NCI-H2029 treated with DMSO at 0.1 percent for 48 hours (cell line): ENCODE results near the gene PNPT1.
"Not testable (repeated sequence)": the region's sequence is repeated elsewhere in the genome, so short reads cannot be mapped to it uniquely, and the experiment has no call there.

Experiments
- DNase-seq: peaks from one replicate; lab custom pipeline; 2025; lab: John Stamatoyannopoulos, UW

Gene PNPT1

DNA sequence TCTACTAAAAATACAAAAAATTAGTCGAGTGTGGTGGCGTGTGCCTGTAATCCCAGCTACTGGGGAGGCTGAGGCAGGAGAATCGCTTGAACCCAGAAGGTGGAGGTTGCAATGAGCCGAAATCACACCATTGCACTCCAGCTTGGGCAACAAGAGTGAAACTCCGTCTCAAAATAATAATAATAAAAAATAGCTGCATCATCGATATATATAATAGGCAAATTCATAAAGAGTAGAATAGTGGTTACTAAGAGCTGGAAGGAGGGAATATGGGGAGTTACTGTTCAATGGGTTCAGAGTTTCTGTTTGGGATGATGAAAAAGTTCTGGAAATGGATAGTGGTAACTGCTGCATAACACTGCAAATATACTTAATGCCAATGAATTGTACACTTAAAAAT lies 96.8 kb downstream of the PNPT1 start:
- DNase-seq = not testable (repeated sequence)

DNA sequence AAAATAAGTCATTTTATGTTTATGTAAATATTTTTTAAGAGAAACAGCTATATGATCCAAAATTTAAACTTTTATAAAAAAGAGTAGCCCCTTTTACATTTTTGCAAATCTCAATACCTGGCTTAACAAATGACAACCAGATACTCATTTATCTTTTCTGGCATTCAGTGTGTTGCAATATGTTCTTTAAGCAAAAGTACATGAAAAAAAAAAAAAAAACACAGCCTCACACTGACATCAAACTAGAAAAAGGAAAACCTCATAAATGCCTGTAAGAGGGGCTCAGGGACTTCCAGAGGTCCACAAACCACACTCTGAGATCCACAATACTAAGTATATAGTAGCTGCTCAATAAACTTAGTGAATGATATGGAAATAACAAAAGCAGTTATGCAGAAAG lies 98.1 kb downstream of the PNPT1 start:
- no peak for DNase-seq

DNA sequence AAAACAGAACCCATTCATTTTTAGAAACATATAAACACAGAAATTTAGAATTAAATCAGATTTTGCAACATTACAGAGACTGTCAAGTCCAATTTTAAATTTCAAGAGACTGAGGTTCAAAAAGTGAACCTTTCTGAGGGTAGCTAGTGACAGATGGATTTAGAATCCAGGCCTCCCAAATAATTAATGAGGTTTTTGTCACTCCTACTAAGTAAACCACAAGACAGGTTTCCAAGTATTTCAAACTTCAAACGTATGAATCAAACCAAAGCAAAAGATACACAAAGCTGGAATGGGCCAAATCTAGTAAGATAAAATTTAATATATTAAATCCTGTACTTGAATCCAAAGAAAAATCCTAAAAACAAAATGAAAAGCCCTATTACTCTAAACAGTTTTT lies 101.5 kb downstream of the PNPT1 start:
- no peak for DNase-seq

DNA sequence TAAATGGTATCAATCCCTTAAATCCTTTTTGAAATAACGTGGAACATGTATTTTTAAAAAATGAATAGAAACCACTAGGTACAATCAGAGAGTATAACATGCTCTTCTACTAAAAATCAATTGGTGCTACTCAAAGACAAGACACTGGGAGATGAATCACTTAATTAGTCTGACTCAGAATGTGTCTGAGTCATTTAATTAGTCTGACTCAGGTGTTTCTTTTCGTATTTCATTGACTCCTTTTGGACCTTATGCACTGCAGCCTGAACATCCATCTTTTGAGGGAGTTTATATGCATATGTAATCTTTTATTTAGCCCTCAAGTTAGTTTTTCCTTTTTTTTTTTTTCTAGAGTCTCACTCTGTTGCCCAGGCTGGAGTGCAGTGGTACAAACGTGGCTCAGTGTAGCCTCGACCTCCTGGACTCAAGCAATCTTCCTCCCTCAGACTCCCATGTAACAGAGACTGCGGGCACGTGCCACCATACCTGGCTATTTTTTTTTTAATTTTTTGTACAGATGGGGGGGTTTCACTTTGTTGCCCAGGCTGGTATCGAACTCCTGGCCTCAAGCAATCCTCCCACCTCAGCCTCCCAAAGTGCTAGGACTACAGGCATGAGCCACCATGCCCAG lies 102.7 kb downstream of the PNPT1 start:
- DNase-seq = no peak

DNA sequence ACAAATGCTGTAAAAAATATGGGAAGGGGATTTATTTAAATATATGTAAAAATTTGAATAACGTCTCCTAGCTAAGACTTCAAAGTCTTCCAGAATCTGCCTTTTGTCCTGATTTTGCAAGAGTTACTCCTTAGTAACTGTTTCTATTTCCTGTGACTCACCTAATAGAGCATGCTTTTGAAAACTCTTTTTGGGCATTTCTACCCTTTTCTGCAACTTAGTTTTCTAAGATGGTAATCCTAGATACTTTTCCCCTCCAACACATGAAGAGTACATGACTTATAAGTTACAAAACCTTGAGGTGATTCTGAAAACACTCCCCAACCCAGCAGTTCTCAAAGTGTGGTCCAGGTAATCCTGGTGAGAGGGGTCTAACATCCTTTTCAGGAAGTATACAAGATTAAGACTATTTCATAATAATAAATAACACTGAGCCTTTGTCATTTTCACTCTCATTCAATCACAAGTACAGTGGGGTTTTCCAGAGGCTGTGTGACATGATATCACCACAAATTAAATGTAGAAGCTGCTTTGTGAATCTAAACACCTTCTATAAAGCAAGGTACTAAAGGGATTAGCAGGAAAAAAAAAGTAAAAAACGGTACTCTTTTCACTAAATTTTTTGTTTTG lies 108.1 kb downstream of the PNPT1 start:
- DNase-seq = no peak
